HG02623 (cell line): ENCODE measurements around the gene ITPKB.

Experiments
- ATAC-seq: cut with Tn5 transposase; IDR thresholded peaks from one replicate; pipeline ENCODE4 v1.9.1; 2021; ENCODE audit warnings: moderate library complexity; ENCODE audit not compliant: unreplicated experiment

The ITPKB gene

GRCh38 chr1:226687426-226687825 lies 51.7 kb downstream of the ITPKB start:
- ATAC-seq: no peak

- no peak for ATAC-seq
These were observed 52.3 kb downstream of the ITPKB start for GRCh38 chr1:226686440-226687425.

GRCh38 chr1:226685196-226685820 lies 53.8 kb downstream of the ITPKB start:
- ATAC-seq: no peak

- ATAC-seq: no peak
These were observed 55.1 kb downstream of the ITPKB start for GRCh38 chr1:226684026-226684425.

GRCh38 chr1:226682871-226683814 lies 55.9 kb downstream of the ITPKB start:
- ATAC-seq: no peak

GRCh38 chr1:226681652-226682493 lies 57.2 kb downstream of the ITPKB start:
- ATAC-seq: no peak

GRCh38 chr1:226680653-226681052 lies 58.4 kb downstream of the ITPKB start:
- ATAC-seq: no peak

GRCh38 chr1:226679853-226680516 lies 59.1 kb downstream of the ITPKB start:
- ATAC-seq: peak; percentile 49

- no peak for ATAC-seq
These were observed 59.8 kb downstream of the ITPKB start for GRCh38 chr1:226679262-226679661.

GRCh38 chr1:226678701-226679100 lies 60.4 kb downstream of the ITPKB start:
- no peak for ATAC-seq

GRCh38 chr1:226678251-226678650 lies 60.8 kb downstream of the ITPKB start:
- ATAC-seq: no peak

GRCh38 chr1:226677027-226678020 lies 61.8 kb downstream of the ITPKB start:
- peak; percentile 33 for ATAC-seq

- ATAC-seq: no peak
These were observed 62.7 kb downstream of the ITPKB start for GRCh38 chr1:226676381-226676780.

- ATAC-seq: no peak
These were observed 63.2 kb downstream of the ITPKB start for GRCh38 chr1:226675715-226676357.

- ATAC-seq: peak; percentile 72
These were observed 64.0 kb downstream of the ITPKB start for GRCh38 chr1:226674892-226675714.

- ATAC-seq: no peak
These were observed 66.7 kb downstream of the ITPKB start for GRCh38 chr1:226672339-226672762.

- ATAC-seq: no peak
These were observed 67.8 kb downstream of the ITPKB start for GRCh38 chr1:226671277-226671676.
